ENCODE data around the gene GRHPR. TPM values are rescaled to one million over a fixed set of nuclear protein-coding genes. Genes with fewer than 3 reads are reported as not detected.
A peak's percentile ranks its signal among the peaks of the same experiment; 100 is the strongest.

GRHPR gene
- total RNA-seq, 2 donors from 2014 or later = 105 to 128 TPM

DNA sequence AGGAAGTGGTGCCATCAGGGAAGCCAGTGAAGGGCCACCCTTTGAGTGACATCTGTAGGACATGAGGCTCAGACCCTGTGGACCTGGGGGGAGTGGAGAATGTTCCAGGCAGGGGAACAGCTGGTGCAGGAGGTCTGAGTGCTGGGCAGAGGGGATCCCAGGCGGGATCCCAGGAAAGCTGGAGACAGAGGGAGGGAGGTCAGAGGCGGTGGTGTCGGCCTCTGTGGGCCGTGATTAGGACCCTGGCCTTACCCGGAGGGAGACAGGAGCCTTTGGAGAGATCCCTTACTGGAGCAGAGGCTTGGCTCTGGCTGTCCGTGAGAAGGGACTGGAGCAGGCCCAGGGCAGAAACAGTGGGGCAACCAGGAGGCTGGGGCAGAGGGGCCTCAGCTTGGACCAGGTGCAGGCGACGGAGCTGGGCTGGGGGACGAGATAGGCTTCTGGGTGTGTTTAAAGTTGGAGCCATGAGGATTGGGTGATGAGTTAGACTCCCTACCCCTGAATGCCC, 12.1 kb upstream of the GRHPR start:
- Histone ChIP-seq H3K27me3 (ENCODE audit: control insufficient read depth, insufficient read depth, low read length, poor library complexity, severe bottlenecking) (no peaks in the 10 kb centered on the region), H3K9me3 (ENCODE audit: control insufficient read depth, low read length) (no peaks in the 10 kb centered on the region), H3K4me3 (ENCODE audit: low read length) (no peak overlapping the region), H3K36me3 (ENCODE audit: control insufficient read depth, insufficient read depth, low read length) (no peaks in the 10 kb centered on the region), H3K9ac (ENCODE audit: extremely low read depth, low read length, poor library complexity, severe bottlenecking) (no peak overlapping the region), H3K27ac (ENCODE audit: low read depth, low read length) (no peak overlapping the region), H3K4me1 (ENCODE audit: control insufficient read depth, insufficient read depth, low read length) (no peaks in the 10 kb centered on the region)
- Mint-ChIP-seq H3K9me3 (no peaks in the 10 kb centered on the region), H3K27me3 (ENCODE audit: insufficient read depth) (peaks cover 4% of the 10 kb centered on the region), H3K4me3 (no peak overlapping the region), H3K36me3 (ENCODE audit: low read depth) (no peaks in the 10 kb centered on the region), H3K4me1 (peaks cover 15% of the 10 kb centered on the region), H3K27ac (no peak overlapping the region)
- DNase-seq = no peak
- 90 to 98% methylated on average over 5 to 9 of the region's 9 CpGs for WGBS, 2 experiments (ENCODE audit: insufficient coverage in 1 of 2, insufficient read length in 1 of 2)
- TF ChIP-seq, protein P1, sequence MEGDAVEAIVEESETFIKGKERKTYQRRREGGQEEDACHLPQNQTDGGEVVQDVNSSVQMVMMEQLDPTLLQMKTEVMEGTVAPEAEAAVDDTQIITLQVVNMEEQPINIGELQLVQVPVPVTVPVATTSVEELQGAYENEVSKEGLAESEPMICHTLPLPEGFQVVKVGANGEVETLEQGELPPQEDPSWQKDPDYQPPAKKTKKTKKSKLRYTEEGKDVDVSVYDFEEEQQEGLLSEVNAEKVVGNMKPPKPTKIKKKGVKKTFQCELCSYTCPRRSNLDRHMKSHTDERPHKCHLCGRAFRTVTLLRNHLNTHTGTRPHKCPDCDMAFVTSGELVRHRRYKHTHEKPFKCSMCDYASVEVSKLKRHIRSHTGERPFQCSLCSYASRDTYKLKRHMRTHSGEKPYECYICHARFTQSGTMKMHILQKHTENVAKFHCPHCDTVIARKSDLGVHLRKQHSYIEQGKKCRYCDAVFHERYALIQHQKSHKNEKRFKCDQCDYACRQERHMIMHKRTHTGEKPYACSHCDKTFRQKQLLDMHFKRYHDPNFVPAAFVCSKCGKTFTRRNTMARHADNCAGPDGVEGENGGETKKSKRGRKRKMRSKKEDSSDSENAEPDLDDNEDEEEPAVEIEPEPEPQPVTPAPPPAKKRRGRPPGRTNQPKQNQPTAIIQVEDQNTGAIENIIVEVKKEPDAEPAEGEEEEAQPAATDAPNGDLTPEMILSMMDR (conservative IDR thresholded peaks at IDR 0.05) = no peak

DNA sequence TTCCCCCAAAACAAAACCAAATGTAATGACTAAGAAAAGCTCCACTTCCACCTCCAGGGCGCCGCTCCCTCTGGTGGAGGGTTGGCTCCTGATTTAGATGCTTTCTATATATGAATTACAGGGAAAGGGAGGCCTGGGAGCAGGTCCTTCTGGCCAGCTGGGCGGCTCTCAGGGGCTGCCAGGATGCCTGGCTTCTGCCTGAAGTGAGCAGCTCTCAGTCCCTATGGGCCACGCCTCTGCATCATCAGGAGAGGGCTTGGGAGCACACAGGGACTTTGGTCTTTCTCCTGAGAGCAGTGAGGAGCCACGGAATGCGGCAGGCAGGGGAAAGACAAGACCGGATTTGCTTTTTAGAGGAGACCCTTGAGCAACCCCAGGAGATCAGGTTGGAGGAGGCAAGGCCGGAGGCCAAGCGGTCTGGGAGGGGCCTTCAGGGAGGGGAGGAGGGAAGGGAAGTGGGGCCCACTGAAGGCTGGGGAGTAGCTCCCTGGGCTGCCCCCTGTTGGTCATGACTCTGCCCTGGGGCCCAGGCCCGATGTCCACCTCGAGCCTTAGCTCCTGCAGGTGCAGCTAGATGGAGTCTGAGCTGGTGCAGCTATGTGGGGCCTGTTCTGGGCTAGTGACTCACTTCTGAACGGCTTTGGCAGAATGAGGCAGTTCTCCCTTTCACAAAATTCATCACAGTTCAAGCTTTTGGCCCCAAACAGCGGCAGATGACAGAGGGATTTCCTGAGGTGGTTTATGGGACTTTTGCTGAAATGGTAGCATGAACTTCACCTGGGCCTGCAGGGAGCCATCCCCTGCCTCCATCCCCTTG, 11.3 kb upstream of the GRHPR start:
- Histone ChIP-seq H3K4me3 (ENCODE audit: low read length) (no peak overlapping the region), H3K36me3 (ENCODE audit: control insufficient read depth, insufficient read depth, low read length) (no peaks in the 10 kb centered on the region), H3K9me3 (ENCODE audit: control insufficient read depth, low read length) (no peaks in the 10 kb centered on the region), H3K4me1 (ENCODE audit: control insufficient read depth, insufficient read depth, low read length) (no peaks in the 10 kb centered on the region), H3K27ac (ENCODE audit: low read depth, low read length) (no peak overlapping the region), H3K9ac (ENCODE audit: extremely low read depth, low read length, poor library complexity, severe bottlenecking) (no peak overlapping the region), H3K27me3 (ENCODE audit: control insufficient read depth, insufficient read depth, low read length, poor library complexity, severe bottlenecking) (no peaks in the 10 kb centered on the region)
- TF ChIP-seq, protein P1 (conservative IDR thresholded peaks at IDR 0.05) = peak; percentile 65
- Mint-ChIP-seq H3K4me3 (no peak overlapping the region), H3K9me3 (no peaks in the 10 kb centered on the region), H3K27ac (no peak overlapping the region), H3K27me3 (ENCODE audit: insufficient read depth) (peaks cover 4% of the 10 kb centered on the region), H3K36me3 (ENCODE audit: low read depth) (no peaks in the 10 kb centered on the region), H3K4me1 (peaks cover 16% of the 10 kb centered on the region)
- DNase-seq = peak; percentile 81
- 84 to 90% methylated on average over 7 to 12 of the region's 13 CpGs for WGBS, 2 experiments (ENCODE audit: insufficient coverage in 1 of 2, insufficient read length in 1 of 2)

DNA sequence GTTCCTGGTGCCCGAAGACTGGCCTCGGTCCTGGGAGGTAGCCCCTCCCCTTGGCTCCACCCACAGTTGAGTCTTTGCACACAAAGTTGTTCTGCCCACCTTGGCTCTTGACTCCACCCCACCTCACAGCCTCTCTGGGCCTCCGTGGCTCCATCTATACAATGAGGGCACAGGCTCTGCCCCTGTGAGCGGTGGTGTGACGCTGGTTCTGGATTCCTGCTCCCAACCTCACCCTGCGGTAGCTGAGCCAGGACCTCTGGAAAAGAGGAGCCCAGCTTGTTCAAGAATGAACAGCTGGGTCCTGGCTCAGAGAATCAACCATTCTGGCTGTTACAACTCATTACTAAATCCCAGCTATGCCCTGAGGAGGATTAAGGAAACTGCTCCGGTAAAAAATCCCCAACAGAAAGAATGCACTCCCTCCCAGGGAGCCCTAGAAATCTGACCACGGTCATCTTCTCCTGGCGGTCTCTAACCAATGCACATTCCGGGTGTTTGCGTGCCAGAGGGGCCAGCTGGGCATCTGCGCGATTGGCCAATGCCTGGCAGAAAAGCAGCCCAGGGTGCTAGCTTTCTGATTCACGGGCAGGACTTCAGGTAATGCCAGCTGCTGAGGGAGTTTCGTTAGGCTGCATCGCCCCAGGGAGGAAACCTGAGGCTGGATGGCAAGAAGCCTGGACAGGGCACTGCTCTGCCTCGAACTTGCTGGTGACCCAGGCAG, 9.9 kb upstream of the GRHPR start:
- H3K27ac ChIP-seq (ENCODE audit: low read depth, low read length) = no peak overlapping the region
- Mint-ChIP-seq H3K4me3 (no peak overlapping the region), H3K36me3 (ENCODE audit: low read depth) (no peaks in the 10 kb centered on the region), H3K27me3 (ENCODE audit: insufficient read depth) (peaks cover 4% of the 10 kb centered on the region), H3K9me3 (no peaks in the 10 kb centered on the region), H3K4me1 (peaks cover 16% of the 10 kb centered on the region), H3K27ac (no peak overlapping the region)
- TF ChIP-seq, protein P1 (conservative IDR thresholded peaks at IDR 0.05) = no peak
- 89 to 92% methylated on average over 14 to 17 of the region's 17 CpGs for WGBS, 2 experiments (ENCODE audit: insufficient coverage in 1 of 2, insufficient read length in 1 of 2)
- H3K36me3 ChIP-seq (ENCODE audit: control insufficient read depth, insufficient read depth, low read length) = no peaks in the 10 kb centered on the region
- no peaks in the 10 kb centered on the region for H3K9me3 ChIP-seq (ENCODE audit: control insufficient read depth, low read length)
- H3K4me1 ChIP-seq (ENCODE audit: control insufficient read depth, insufficient read depth, low read length) = no peaks in the 10 kb centered on the region
- DNase-seq = peak; percentile 69
- H3K9ac ChIP-seq (ENCODE audit: extremely low read depth, low read length, poor library complexity, severe bottlenecking) = no peak overlapping the region
- H3K27me3 ChIP-seq (ENCODE audit: control insufficient read depth, insufficient read depth, low read length, poor library complexity, severe bottlenecking) = no peaks in the 10 kb centered on the region
- H3K4me3 ChIP-seq (ENCODE audit: low read length) = no peak overlapping the region
